ENCODE measurements around the gene RBBP6. TPM values are rescaled to one million over a fixed set of nuclear protein-coding genes. Genes with fewer than 3 reads are reported as not detected.
A peak's percentile ranks its signal among the peaks of the same experiment; 100 is the strongest.

RBBP6 gene
- total RNA-seq, 6 experiments from 2014 or later, result 16.0 to 24.8 (median 20.1) TPM

- 48% methylated on average over 5 of the region's 11 CpGs for WGBS (ENCODE audit: insufficient coverage, low coverage, low lambda C conversion rate, missing lambda C conversion rate)
- no peaks in the 10 kb centered on the region for H3K9me3 ChIP-seq
Observed at GRCh38 chr16:24538756-24539294, 541 bp upstream of the RBBP6 start.

DNA sequence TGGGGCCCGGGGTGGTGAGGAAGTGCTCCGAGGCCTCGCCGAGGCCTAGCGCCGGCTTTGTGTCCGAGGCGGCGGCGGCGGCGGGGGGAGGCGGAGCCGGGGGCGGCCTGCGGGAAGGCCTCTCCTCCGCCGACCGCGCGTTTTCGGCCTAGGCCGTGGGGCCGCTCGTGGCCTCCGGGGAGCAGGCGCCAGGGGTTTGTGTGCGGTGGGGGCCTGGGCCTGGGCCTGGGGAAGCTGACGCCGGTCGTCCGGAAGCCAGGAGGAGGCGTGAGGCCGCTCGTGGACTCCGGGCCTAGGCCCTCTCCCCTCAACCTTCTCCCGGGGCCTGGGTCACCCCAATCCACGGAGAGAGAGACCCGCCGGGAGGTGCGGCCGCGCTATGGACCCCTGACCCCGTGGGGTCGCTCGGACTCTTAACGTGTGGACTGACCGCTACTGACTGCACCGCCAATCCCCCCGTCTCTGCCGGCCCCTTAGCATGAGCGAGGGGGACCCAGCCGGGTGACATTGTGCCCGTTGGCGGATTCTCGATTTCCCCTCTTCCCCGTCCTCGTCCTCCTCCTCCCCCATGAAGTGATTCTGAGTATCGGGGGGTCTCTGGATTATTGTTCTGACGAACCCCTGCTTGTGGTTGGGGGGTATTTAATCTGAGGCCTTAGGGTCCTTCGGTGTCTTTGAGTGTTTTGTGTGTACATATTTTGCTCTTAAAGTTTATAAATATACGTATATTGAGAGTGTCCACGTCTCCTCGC lies 660 bp downstream of the RBBP6 start:
- no peaks in the 10 kb centered on the region for H3K27me3 ChIP-seq
- DNase-seq, result peak; percentile 70 to 79 (median 71)
- no peaks in the 10 kb centered on the region for H3K36me3 ChIP-seq
- peak overlapping the region; percentile 100 for H3K27ac ChIP-seq
- ATAC-seq, result peak; percentile 31 to 67 (median 59)
- intact Hi-C loops (cut with DNase I), result no loop called here
- H3K9me3 ChIP-seq, result no peaks in the 10 kb centered on the region
- under 1% methylated on average over 24 of the region's 64 CpGs for WGBS (ENCODE audit: insufficient coverage, low coverage, low lambda C conversion rate, missing lambda C conversion rate)
- no peak for TF ChIP-seq POLR2A (IDR thresholded peaks at IDR 0.05)
- peaks cover 0 to 51% (median 2%) of the 10 kb centered on the region in 4 donors for H3K4me1 ChIP-seq
- H3K4me3 ChIP-seq, result peak overlapping the region; percentile 74 to 91 (median 82)

More at GRCh38 chr16:24538756-24539294, 541 bp upstream of the RBBP6 start:
- TF ChIP-seq CTCF (IDR thresholded peaks at IDR 0.05) (peak in 1 of 4 donors; percentile 5), POLR2A (IDR thresholded peaks at IDR 0.05) (no peak)
- DNase-seq (no peak), ATAC-seq (peak; percentile 55 to 72 (median 64))
- H3K27ac ChIP-seq, result peak overlapping the region; percentile 58 to 100 (median 61)
- no peaks in the 10 kb centered on the region for H3K27me3 ChIP-seq
- peaks cover 0 to 40% (median 0%) of the 10 kb centered on the region in 4 donors for H3K4me1 ChIP-seq
- H3K4me3 ChIP-seq, result peak overlapping the region; percentile 74 to 91 (median 82)
- no peaks in the 10 kb centered on the region for H3K36me3 ChIP-seq
- intact Hi-C loops (cut with DNase I), result no loop called here

DNA sequence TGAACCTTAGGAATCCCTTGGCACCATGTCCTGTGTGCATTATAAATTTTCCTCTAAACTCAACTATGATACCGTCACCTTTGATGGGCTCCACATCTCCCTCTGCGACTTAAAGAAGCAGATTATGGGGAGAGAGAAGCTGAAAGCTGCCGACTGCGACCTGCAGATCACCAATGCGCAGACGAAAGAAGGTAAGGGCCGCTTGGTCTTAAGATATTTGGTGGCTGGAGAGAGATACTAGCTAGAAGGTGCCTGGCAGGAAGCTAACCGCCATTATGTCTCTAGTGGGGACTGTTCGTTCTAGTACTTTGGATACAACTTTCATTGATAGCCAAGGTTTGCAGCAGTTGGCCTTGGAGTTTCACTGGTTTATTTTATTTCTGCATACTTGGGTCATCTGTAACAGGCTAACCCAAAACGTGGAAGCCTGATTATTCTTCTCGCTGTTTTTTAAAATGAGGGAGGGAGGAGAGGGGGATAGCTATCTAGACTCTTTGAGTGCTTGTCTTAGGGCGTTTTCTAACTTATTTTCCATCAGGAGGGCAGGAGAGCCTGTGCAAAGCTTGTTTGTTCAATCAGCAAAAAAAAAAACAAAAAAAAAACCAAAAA lies 1.3 kb downstream of the RBBP6 start:
- 0% methylated on average over 12 of the region's 12 CpGs for WGBS (ENCODE audit: insufficient coverage, low coverage, low lambda C conversion rate, missing lambda C conversion rate)
- ATAC-seq (peak in 1 of 4 donors; percentile 5), DNase-seq (no peak)
- Histone ChIP-seq H3K9me3 (no peaks in the 10 kb centered on the region), H3K27ac (peak overlapping the region; percentile 100), H3K27me3 (no peaks in the 10 kb centered on the region), H3K4me3 (peak overlapping the region; percentile 74 to 91 (median 82)), H3K36me3 (no peaks in the 10 kb centered on the region), H3K4me1 (peaks cover 0 to 50% (median 2%) of the 10 kb centered on the region in 4 donors)
- intact Hi-C loops (cut with DNase I), result no loop called here
- TF ChIP-seq CTCF (IDR thresholded peaks at IDR 0.05) (no peak), POLR2A (IDR thresholded peaks at IDR 0.05) (no peak)

- Histone ChIP-seq H3K36me3 (peaks cover 0 to 2% (median 0%) of the 10 kb centered on the region in 4 donors), H3K4me3 (peak overlapping the region; percentile 74 to 91 (median 82)), H3K27me3 (no peaks in the 10 kb centered on the region), H3K27ac (peak overlapping the region; percentile 100), H3K4me1 (peaks cover 0 to 45% (median 2%) of the 10 kb centered on the region in 4 donors), H3K9me3 (no peaks in the 10 kb centered on the region)
- no peak for TF ChIP-seq POLR2A (IDR thresholded peaks at IDR 0.05)
- no peak for TF ChIP-seq CTCF (IDR thresholded peaks at IDR 0.05)
- 1% methylated on average over 7 of the region's 7 CpGs for WGBS (ENCODE audit: insufficient coverage, low coverage, low lambda C conversion rate, missing lambda C conversion rate)
- intact Hi-C loops (cut with DNase I), result no loop called here
- ATAC-seq, result no peak
- no peak for DNase-seq
Observed at GRCh38 chr16:24541233-24541933, 2.0 kb downstream of the RBBP6 start.

All from right lobe of liver (tissue), 6 donors.